HL-60 (cell line): ENCODE results near the gene MAGEA2B.
"Not testable (repeated sequence)": the region's sequence is repeated elsewhere in the genome, so short reads cannot be mapped to it uniquely, and the experiment has no call there.

ENCODE experiments used
- DNase-seq, 2 experiments: peaks; one replicate each; pipeline ENCODE4 v3.0.0-alpha.2; 2010 to 2020; ENCODE audit warnings: low read depth in 1 of 2, low spot score in 1 of 2
- H3K27ac ChIP-seq: fragments of 250-450 bp; sonication (Bioruptor Pico); replicated peaks from 2 replicates; pipeline ENCODE4 v1.5.1; 2020; ENCODE audit warnings: mild to moderate bottlenecking, moderate library complexity
- H3K27me3 ChIP-seq: fragments of 250-450 bp; sonication (Bioruptor Pico); 2 replicates; pipeline ENCODE4 v1.5.1; 2021; ENCODE audit warnings: mild to moderate bottlenecking, moderate library complexity; ENCODE audit not compliant: insufficient read depth, poor library complexity, severe bottlenecking
- H3K4me3 ChIP-seq: replicated peaks from 2 replicates; pipeline ENCODE4 v1.5.1; 2011; ENCODE audit warnings: mild to moderate bottlenecking, control low read depth, low read length; ENCODE audit not compliant: insufficient read depth
- CTCF ChIP-seq: IDR thresholded peaks from one replicate; pipeline ENCODE4 v1.5.1; 2011; ENCODE audit warnings: low read length, control low read depth, inconsistent platforms; ENCODE audit not compliant: insufficient read depth
- GABPA ChIP-seq: IDR thresholded peaks from 2 replicates; pipeline ENCODE4 v1.6.1; 2012; ENCODE audit warnings: low read depth
- POLR2AphosphoS5 ChIP-seq: IDR thresholded peaks from 2 replicates; pipeline ENCODE4 v1.6.1; 2012; ENCODE audit warnings: low read depth
- REST ChIP-seq: IDR thresholded peaks from 2 replicates; pipeline ENCODE4 v1.6.1; 2012; ENCODE audit warnings: low read depth; ENCODE audit not compliant: insufficient replicate concordance
- SPI1 ChIP-seq: IDR thresholded peaks from 2 replicates; pipeline ENCODE4 v1.6.1; 2012; ENCODE audit warnings: low read depth, mild to moderate bottlenecking, borderline replicate concordance

The MAGEA2B gene

GRCh38 chrX:152725409-152725808 is 11.0 kb downstream of the MAGEA2B start:
- no peaks in the 10 kb centered on the region for H3K27me3 ChIP-seq
- no peak overlapping the region for H3K4me3 ChIP-seq
- TF ChIP-seq CTCF (no peak), REST (no peak), SPI1 (no peak), POLR2AphosphoS5 (no peak), GABPA (no peak)
- no peak overlapping the region for H3K27ac ChIP-seq
- DNase-seq: no peak

GRCh38 chrX:152733261-152733975 is 19.0 kb downstream of the MAGEA2B start, which contains the start of the genes CSAG1 and MAGEA12:
Gene CSAG1 (minus strand): TSS chrX:152733721. CDS start chrX:152732460, 1,261 bp downstream.
Gene MAGEA12 (plus strand): TSS chrX:152733757. CDS start chrX:152736162, 2,405 bp downstream.
- H3K27me3 ChIP-seq: no peaks in the 10 kb centered on the region
- no peak within 1 kb of the TSS for H3K4me3 ChIP-seq
- DNase-seq: no peak
- TF ChIP-seq GABPA (no peak), POLR2AphosphoS5 (no peak), CTCF (no peak), SPI1 (no peak), REST (no peak)
- no peak within 1 kb of the TSS for H3K27ac ChIP-seq

- not testable (repeated sequence) for DNase-seq, H3K27me3 ChIP-seq, H3K27ac ChIP-seq, H3K4me3 ChIP-seq
These were observed 19.9 kb downstream of the MAGEA2B start for GRCh38 chrX:152734143-152734858.

- no peak overlapping the region for H3K4me3 ChIP-seq
- H3K27ac ChIP-seq: no peak overlapping the region
- TF ChIP-seq CTCF (no peak), GABPA (no peak), POLR2AphosphoS5 (no peak), REST (no peak), SPI1 (no peak)
- DNase-seq: no peak
- peaks cover 2% of the 10 kb centered on the region for H3K27me3 ChIP-seq
These were observed 20.7 kb downstream of the MAGEA2B start for GRCh38 chrX:152735101-152735500.
